Neutrophil (primary cell): Measurements from ENCODE around the gene MAPK9.

ENCODE experiments used
- H3K27ac ChIP-seq: fragments of 200-600 bp; sonication (generic); 2 replicates; pipeline ENCODE4 v1.5.1; 2016; ENCODE audit warnings: mild to moderate bottlenecking, moderate library complexity
- H3K27me3 ChIP-seq: fragments of 200-600 bp; sonication (generic); 2 replicates; pipeline ENCODE4 v1.6.0; 2016; ENCODE audit warnings: mild to moderate bottlenecking
- H3K36me3 ChIP-seq: fragments of 200-600 bp; sonication (generic); 2 replicates; pipeline ENCODE4 v1.5.1; 2017
- H3K4me1 ChIP-seq, 2 experiments: fragments of 200-600 bp in 1 of 2; sonication (generic) in 1 of 2; 1 replicate in 1 of 2; 2 replicates in 1 of 2; pipeline versions ENCODE4 v1.5.1 to v1.6.1; 2013 to 2016; ENCODE audit warnings: low read depth in 1 of 2, low read length in 1 of 2, mild to moderate bottlenecking in 1 of 2, moderate library complexity in 1 of 2; ENCODE audit not compliant: control insufficient read depth in 1 of 2, insufficient read depth in 1 of 2
- H3K4me3 ChIP-seq, 2 experiments: fragments of 200-600 bp in 1 of 2; sonication (generic) in 1 of 2; 1 replicate in 1 of 2; 2 replicates in 1 of 2; pipeline ENCODE4 v1.5.1; 2013 to 2016; ENCODE audit warnings: low read depth in 1 of 2, low read length in 1 of 2, mild to moderate bottlenecking in 1 of 2, moderate library complexity in 1 of 2
- H3K9me3 ChIP-seq: fragments of 200-600 bp; sonication (generic); 2 replicates; pipeline ENCODE4 v1.5.1; 2016
- CTCF ChIP-seq: fragments of 200-600 bp; sonication (generic); IDR thresholded peaks from 2 replicates; pipeline ENCODE4 v1.5.1; 2016; ENCODE audit warnings: antibody characterized with exemption

MAPK9 gene

DNA sequence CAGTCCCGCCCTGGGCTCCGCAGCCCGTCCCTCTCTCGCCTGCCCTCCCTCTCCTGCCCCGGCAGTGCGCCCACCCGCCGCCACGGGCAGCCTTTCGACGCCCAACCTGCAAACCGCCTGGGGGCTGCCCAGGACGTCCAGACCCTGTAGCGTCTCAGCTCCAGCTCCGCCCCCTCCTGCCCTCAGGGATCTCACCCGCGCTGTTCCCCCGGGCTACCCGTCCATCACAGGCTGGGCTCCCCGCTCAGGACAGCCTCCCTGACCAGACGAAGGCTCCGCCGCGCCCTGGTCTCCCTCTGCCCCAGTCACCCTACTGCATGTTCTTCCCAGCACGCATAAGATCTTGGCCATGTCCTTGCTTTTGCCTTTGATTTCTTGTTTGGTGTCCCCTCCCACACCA, 84.3 kb downstream of the MAPK9 start:
- Histone ChIP-seq H3K36me3 (no peaks in the 10 kb centered on the region), H3K4me1 (peaks cover 0 to 5% of the 10 kb centered on the region in 2 experiments)

DNA sequence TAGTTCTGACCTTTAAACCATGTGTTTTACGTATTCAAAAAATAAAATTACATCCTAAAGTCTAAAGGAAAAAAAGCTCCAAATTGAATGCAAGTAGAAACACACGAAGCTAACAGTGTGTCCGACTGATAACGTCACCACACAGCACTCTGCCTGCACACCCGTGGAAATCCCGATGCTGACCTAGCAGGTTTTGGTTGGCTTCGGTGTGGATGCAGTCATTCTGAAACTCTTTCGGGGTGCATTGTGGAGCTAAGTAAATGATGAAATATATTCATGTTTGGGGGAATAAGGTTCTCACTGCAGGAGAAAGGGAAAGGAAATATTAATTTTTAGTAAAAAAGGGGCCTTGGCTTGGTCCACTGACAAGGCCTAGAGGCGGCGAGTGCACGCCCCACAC, 84.9 kb downstream of the MAPK9 start:
- Histone ChIP-seq H3K27me3 (peaks cover 65% of the 10 kb centered on the region), H3K4me1 (peaks cover 0 to 5% of the 10 kb centered on the region in 2 experiments), H3K4me3 (no peak overlapping the region), H3K9me3 (no peaks in the 10 kb centered on the region), H3K36me3 (no peaks in the 10 kb centered on the region), H3K27ac (no peak overlapping the region)
- TF ChIP-seq CTCF = no peak

More for the DNA sequence above, 84.3 kb downstream of the MAPK9 start:
- no peak for TF ChIP-seq CTCF
- H3K4me3 ChIP-seq = no peak overlapping the region
- H3K27ac ChIP-seq = no peak overlapping the region
- H3K27me3 ChIP-seq = peaks cover 71% of the 10 kb centered on the region
- no peaks in the 10 kb centered on the region for H3K9me3 ChIP-seq

GRCh38 chr5:180205916-180206315, 86.0 kb downstream of the MAPK9 start:
- Histone ChIP-seq H3K4me1 (peaks cover 0 to 5% of the 10 kb centered on the region in 2 experiments), H3K36me3 (no peaks in the 10 kb centered on the region), H3K27me3 (peaks cover 54% of the 10 kb centered on the region), H3K4me3 (no peak overlapping the region), H3K27ac (no peak overlapping the region), H3K9me3 (no peaks in the 10 kb centered on the region)
- no peak for TF ChIP-seq CTCF

DNA sequence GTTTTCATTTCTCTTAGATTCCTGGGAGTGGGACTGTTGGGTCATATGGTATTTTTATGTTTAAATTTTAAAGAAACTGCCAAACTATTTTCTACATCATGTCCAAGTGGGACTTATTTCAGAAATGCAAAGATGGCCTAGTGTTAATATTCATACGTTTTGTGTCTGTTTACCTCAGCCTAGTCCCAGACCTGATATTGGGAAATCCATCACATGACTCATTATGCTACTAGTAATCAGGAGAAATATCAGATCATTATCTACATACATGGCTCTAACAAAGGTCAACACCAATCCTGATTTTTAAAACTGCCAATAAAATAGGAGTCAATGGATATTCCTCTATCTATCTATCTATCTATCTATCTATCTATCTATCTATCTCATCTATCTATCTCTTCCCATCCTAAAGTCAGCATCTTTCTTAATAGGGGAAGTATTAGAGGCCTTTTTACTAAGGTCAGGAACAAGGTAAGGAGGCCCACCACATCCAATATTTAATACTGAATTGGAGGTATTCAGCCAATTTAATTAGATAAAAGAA, 87.5 kb downstream of the MAPK9 start:
- no peaks in the 10 kb centered on the region for H3K36me3 ChIP-seq
- no peak overlapping the region for H3K4me3 ChIP-seq
- H3K27ac ChIP-seq = no peak overlapping the region
- no peak for TF ChIP-seq CTCF
- peaks cover 0 to 5% of the 10 kb centered on the region in 2 experiments for H3K4me1 ChIP-seq
- no peaks in the 10 kb centered on the region for H3K9me3 ChIP-seq
- peaks cover 38% of the 10 kb centered on the region for H3K27me3 ChIP-seq

GRCh38 chr5:180202939-180203573, 88.8 kb downstream of the MAPK9 start:
- no peak overlapping the region for H3K4me3 ChIP-seq
- H3K9me3 ChIP-seq = no peaks in the 10 kb centered on the region
- H3K4me1 ChIP-seq = no peaks in the 10 kb centered on the region
- no peaks in the 10 kb centered on the region for H3K36me3 ChIP-seq
- peaks cover 28% of the 10 kb centered on the region for H3K27me3 ChIP-seq
- TF ChIP-seq CTCF = no peak
- H3K27ac ChIP-seq = no peak overlapping the region
